Choroid plexus epithelial cell (primary cell): ENCODE measurements around the gene ATP1A3.
"Not testable (repeated sequence)": the region's sequence is repeated elsewhere in the genome, so short reads cannot be mapped to it uniquely, and the experiment has no call there.

Source experiments
- DNase-seq: peaks from one replicate; pipeline ENCODE4 v3.0.0-alpha.2; 2010; ENCODE audit warnings: low read depth
- H3K4me3 ChIP-seq: 2 replicates; pipeline ENCODE4 v1.5.1; 2011; ENCODE audit warnings: low read depth, mild to moderate bottlenecking, control low read depth, low read length, moderate library complexity
- TF ChIP-seq, protein P1 (sequence below): conservative IDR thresholded peaks from 2 replicates; pipeline ENCODE4 v1.5.1; 2011; ENCODE audit warnings: low read depth, mild to moderate bottlenecking, control low read depth, inconsistent platforms, low read length, moderate library complexity

The ATP1A3 gene

DNA sequence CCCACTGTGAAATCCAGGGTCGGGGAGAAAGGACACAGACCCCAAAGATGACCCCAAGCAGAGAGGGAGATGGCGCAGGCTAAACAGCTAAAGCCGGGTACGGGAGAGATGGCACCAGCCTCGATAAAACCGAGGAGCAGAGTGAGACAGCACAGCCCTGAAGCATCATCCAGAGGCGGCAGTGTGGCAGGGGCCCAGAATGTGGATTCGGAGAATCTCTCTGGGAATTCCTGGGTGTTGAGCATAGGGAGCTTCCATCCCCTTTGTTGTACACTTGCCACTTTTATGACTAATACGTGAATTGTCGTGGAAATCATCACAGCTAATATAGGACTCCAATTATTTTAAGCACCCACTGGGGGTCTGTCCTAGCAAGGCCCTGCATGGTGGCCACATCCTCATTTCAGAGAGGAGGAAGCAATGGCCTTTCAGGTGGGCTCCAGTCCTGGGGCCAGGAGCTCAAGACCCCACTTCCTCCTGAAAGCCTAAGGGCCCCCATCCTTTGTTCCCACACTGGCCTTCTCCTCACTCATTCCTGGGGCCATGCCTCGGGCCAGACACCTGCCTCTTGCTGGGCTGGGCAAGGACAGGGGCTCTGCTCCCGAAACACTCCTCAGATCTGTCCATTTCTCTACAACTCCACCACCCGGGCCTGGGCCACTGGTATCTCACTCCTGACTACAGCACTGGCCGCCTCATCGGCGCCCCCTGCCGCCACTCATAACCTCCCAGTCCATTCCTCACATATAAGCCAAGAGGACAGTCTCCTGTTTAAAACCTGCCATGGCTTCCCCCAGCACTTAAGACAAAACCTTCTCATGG is 29.3 kb upstream of the ATP1A3 start:
- no peak overlapping the region for H3K4me3 ChIP-seq
- peak; percentile 50 for DNase-seq
- TF ChIP-seq, protein P1, sequence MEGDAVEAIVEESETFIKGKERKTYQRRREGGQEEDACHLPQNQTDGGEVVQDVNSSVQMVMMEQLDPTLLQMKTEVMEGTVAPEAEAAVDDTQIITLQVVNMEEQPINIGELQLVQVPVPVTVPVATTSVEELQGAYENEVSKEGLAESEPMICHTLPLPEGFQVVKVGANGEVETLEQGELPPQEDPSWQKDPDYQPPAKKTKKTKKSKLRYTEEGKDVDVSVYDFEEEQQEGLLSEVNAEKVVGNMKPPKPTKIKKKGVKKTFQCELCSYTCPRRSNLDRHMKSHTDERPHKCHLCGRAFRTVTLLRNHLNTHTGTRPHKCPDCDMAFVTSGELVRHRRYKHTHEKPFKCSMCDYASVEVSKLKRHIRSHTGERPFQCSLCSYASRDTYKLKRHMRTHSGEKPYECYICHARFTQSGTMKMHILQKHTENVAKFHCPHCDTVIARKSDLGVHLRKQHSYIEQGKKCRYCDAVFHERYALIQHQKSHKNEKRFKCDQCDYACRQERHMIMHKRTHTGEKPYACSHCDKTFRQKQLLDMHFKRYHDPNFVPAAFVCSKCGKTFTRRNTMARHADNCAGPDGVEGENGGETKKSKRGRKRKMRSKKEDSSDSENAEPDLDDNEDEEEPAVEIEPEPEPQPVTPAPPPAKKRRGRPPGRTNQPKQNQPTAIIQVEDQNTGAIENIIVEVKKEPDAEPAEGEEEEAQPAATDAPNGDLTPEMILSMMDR, result peak; percentile 71

DNA sequence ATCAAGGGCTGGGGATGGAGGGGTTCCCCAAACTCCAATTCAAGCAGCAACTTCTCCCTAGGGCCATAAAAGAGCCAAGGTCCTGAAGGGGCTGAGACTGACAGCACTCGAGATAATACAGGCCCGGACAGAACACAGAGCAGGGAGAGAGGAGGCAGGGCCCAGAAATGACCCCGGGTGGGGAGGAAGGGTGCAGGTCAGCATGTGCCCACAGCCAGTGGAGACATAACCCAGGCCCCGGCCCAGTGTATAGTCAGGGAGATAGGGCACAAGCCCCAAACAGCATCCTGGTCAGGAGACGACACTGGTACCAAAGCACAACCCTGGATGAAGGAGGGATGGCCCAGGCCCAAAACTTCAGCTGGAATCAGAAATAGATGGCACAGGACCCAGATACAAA is 28.6 kb upstream of the ATP1A3 start:
- TF ChIP-seq, protein P1, result no peak
- H3K4me3 ChIP-seq, result no peak overlapping the region
- no peak for DNase-seq

DNA sequence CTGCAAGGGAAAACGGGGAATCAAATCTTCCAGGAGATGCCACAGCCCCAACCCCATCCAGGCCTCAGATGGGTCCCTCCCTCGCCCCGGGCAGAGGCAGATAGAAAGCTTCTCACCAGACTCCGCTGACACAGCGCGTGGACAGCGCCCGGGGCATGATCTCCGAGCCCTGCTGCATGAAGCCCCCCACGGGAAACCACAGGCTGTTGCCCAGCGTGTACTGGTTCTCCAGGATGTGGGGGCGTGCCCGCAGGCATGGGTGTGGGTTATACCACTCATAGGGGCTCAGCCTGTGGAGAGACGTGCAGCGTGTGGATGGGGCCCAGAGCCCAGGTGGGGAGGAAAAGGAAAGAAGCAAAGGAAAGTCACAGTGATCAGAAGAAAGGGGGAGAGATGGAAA is 27.2 kb upstream of the ATP1A3 start:
- no peak for DNase-seq
- no peak overlapping the region for H3K4me3 ChIP-seq
- TF ChIP-seq, protein P1, result no peak

DNA sequence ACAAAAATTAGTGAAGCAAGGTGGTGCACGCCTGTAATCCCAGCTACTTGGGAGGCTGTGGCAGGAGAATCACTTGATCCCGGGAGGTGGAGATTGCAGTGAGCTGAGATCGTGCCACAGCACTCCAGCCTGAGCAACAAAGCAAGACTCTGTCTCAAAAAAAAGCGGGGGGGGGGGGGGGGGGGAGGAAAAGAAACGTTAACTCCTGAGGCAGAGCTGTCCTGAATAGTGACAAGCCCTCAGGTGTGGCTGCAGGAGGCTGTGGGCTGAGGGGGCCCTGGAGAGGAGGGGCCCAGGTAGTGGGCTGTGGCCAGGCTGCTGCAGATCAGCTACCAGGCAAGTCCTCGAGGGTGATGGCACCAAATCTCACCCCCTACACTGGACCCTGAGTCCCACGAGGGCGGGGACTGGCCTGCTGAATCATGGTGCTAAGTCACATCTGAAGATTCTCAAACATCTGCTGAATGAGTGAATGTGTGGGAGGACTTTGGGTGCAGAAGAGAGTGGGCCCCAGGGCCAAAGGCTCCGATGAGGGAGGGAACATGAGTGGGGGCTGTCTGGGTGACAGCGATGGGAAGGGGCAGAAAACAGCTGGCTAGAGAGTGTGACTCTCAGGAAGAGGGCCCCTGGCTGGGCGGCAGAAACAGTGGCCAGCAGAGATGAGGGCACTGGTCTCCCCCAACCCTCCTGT is 24.6 kb upstream of the ATP1A3 start:
- DNase-seq, result peak; percentile 2
- TF ChIP-seq, protein P1, result no peak

DNA sequence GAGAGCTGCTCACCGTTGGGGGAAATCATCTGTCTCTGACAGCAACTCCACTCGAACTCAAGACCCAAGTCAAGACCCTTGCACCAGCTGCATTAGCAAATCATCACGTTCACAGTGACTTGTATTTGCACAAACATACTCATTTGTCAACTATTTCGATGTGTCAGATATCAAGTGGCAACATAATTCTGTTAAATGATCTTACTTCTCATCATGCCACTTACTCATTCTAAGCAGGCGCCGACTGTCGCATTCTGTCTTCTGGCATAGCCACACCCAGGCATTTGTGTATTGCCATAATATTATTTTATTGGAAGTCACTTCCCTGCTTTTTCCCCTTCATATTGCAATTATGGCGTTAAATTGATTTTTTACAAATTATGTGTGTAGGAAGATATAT is 23.0 kb upstream of the ATP1A3 start:
- no peak overlapping the region for H3K4me3 ChIP-seq
- DNase-seq, result no peak
- TF ChIP-seq, protein P1, result no peak

More for the DNA sequence above, 24.6 kb upstream of the ATP1A3 start:
- no peak overlapping the region for H3K4me3 ChIP-seq

DNA sequence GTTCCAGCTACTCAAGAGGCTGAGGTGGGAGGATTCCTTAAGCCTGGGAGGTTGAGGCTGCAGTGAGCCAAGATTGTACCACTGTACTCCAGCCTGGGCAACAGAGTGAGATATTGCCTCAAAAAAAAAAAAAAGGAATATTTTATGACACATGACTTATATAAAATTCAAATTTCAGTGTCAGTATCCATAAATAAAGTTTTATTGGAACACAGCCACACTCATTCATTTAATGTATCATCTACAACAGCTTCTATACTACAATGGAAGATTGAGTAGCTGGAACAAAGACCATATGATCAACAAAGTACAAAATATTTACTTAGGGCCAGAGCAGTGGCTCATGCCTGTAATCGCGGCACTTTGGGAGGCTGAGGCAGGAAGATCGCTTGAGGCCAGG is 18.7 kb upstream of the ATP1A3 start:
- not testable (repeated sequence) for DNase-seq, H3K4me3 ChIP-seq

DNA sequence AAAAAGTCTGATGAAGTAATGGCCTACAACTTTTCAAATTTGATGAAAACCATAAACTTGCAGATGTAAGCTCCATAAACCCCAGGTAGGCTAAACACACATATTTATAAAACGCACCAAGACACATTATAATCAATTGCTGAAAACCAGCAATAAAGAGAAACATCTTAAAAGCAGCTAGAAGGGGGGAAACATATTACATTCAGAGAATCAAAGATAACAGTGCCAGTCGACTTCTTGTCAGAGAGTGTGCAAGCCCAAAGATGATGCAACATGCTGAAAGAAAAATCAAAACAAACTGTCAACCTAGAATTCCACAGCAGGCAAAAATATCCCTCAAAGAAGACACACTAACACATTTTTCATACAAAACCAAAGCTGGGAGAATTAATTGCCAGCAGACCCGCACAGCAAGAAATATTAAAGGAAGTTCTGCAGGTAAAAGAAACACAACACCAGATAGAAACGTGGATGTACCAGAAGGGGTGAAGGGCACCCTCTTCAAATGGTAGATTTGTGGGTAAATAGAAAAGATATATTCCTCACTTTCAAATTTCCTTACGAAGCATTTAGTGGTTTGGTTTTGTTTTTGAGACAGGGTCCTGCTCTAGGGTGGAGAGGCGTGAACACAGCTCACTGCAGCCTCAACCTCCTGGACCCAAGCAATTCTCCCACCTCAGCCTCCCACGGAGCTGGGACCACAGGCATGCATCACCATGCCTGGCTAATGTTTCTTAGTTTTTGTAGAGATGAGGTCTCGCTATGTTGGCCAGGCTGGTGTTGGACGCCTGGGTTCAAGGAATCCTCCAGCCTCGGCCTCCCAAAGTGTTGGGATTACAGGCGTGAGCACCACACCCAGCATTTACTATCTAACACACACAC is 16.5 kb upstream of the ATP1A3 start:
- DNase-seq, result peak; percentile 76
- H3K4me3 ChIP-seq, result no peak overlapping the region
- TF ChIP-seq, protein P1, result no peak
